Osteocyte (in vitro differentiated cells): ENCODE measurements around the gene GABRB3. TPM values are rescaled to one million over a fixed set of nuclear protein-coding genes. Genes with fewer than 3 reads are reported as not detected.

Experiments used
- DNase-seq: peaks from one replicate; pipeline ENCODE4 v3.0.0; 2021; ENCODE audit warnings: mixed read lengths; ENCODE audit not compliant: unreplicated experiment; ENCODE audit errors: extremely low spot score
- H3K27ac Mint-ChIP-seq: one replicate; pipeline ENCODE4 v1.8.0; 2021; ENCODE audit warnings: mild to moderate bottlenecking, mixed read lengths; ENCODE audit not compliant: unreplicated experiment
- H3K27me3 Mint-ChIP-seq: one replicate; pipeline ENCODE4 v1.8.0; 2021; ENCODE audit warnings: mixed read lengths; ENCODE audit not compliant: unreplicated experiment
- H3K36me3 Mint-ChIP-seq: one replicate; pipeline ENCODE4 v1.8.0; 2021; ENCODE audit warnings: mixed read lengths; ENCODE audit not compliant: unreplicated experiment
- H3K4me1 Mint-ChIP-seq: one replicate; pipeline ENCODE4 v1.8.0; 2021; ENCODE audit warnings: mixed read lengths; ENCODE audit not compliant: unreplicated experiment
- H3K4me3 Mint-ChIP-seq: one replicate; pipeline ENCODE4 v1.8.0; 2021; ENCODE audit warnings: mild to moderate bottlenecking, moderate library complexity, mixed read lengths; ENCODE audit not compliant: unreplicated experiment
- H3K9me3 Mint-ChIP-seq: one replicate; pipeline ENCODE4 v1.8.0; 2021; ENCODE audit warnings: mixed read lengths; ENCODE audit not compliant: unreplicated experiment
- CTCF ChIP-seq: fragments of 200-600 bp; sonication (generic); IDR thresholded peaks from 2 replicates; pipeline ENCODE4 v1.5.0; 2021; ENCODE audit warnings: antibody characterized with exemption, mild to moderate bottlenecking, moderate library complexity
- total RNA-seq: library from RNA; stranded (reverse); gene quantifications from 2 replicates; pipeline ENCODE4 v1.2.1, GENCODE V29; 2021

The GABRB3 gene
- total RNA-seq, 1 donor from 2014 or later, result 7.4 TPM

DNA sequence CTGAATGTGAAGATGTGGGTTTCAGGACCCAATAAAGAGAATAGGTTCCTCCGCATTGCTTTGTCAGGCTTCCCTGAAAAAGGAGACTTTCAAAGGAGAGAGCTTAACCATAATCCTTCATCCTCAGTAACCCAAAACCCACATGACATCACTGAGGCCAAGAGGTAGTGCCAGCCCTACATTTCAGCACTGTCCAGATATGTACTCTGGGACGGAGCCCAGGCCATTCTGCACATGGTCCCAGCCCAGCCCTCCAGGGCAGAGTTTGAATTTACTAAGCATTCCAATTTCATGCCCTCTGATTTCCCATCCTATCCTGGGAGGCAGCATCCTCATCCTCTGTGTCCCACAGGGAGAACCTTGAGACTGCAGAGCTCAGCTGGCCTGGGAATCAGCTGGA, 210.5 kb downstream of the GABRB3 start:
- H3K27ac Mint-ChIP-seq, result no peak overlapping the region
- H3K4me1 Mint-ChIP-seq, result no peaks in the 10 kb centered on the region

DNA sequence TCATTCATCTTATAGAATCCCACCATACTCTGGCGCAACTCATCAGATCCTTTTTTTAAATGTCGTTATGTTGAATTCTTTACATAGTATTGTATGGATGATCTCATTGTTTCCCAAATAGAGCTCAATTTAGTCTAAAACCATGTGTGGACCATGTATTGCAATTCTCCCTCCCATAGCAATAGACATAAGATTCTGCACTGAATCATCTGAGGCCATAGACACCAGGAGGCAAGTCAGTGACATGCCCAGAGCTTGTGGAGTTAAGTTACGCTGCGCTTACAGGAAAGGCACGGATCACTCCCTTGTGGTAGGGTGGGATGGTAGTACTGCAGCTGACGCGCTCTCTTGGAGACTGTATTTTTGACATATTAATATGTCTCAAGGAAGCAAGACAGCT, 211.0 kb downstream of the GABRB3 start:
- H3K4me1 Mint-ChIP-seq, result no peaks in the 10 kb centered on the region
- peaks cover 6% of the 10 kb centered on the region for H3K36me3 Mint-ChIP-seq
- no peak overlapping the region for H3K4me3 Mint-ChIP-seq
- TF ChIP-seq CTCF, result no peak
- no peak for DNase-seq
- H3K27me3 Mint-ChIP-seq, result no peaks in the 10 kb centered on the region
- peaks cover 7% of the 10 kb centered on the region for H3K9me3 Mint-ChIP-seq
- no peak overlapping the region for H3K27ac Mint-ChIP-seq

More for the DNA sequence above, 210.5 kb downstream of the GABRB3 start:
- DNase-seq, result no peak
- TF ChIP-seq CTCF, result no peak
- Mint-ChIP-seq H3K4me3 (no peak overlapping the region), H3K36me3 (peaks cover 9% of the 10 kb centered on the region), H3K27me3 (no peaks in the 10 kb centered on the region), H3K9me3 (peaks cover 2% of the 10 kb centered on the region)

DNA sequence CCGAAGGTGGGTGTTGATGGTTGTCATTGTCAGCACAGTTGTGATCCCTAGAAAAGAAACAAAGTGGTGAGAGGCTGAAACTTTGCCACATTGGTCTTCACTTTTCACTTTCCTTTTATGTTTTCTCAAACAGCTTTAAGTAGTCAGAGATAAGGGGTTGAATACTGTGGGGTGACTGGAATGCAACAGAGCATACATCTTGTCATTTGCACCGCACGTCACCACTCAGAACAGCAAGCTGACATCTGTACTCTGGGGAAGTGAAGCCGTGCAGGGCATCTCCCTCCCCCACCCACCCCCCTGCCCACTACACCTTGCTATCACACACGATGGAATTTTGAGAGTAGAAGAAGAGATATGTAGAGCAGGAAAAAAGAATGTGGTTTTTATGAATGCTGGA, 211.7 kb downstream of the GABRB3 start:
- Mint-ChIP-seq H3K36me3 (peaks cover 5% of the 10 kb centered on the region), H3K4me3 (no peak overlapping the region), H3K27me3 (no peaks in the 10 kb centered on the region), H3K9me3 (peaks cover 10% of the 10 kb centered on the region), H3K27ac (no peak overlapping the region), H3K4me1 (no peaks in the 10 kb centered on the region)
- DNase-seq, result no peak
- no peak for TF ChIP-seq CTCF

DNA sequence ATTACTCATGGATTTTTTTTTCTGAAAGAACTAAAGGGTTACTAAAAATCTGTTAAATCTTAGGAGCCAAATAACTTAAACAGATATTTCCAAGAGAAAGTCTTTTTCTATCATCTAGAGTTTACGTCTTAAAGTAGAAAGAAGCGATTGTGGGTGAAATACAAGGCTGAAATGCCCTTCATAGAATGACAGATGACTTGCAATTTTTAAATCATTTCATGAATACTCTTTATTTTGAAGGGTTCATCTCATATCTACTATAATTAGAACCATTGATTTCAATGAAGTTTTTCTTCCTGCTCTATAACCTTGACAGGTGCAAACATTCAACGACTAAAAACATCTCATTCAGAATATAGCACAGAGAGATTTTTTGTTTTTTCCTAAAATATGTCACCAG, 217.0 kb downstream of the GABRB3 start:
- Mint-ChIP-seq H3K9me3 (peaks cover 15% of the 10 kb centered on the region), H3K27ac (no peak overlapping the region), H3K4me3 (no peak overlapping the region), H3K36me3 (peaks cover 7% of the 10 kb centered on the region), H3K4me1 (no peaks in the 10 kb centered on the region), H3K27me3 (no peaks in the 10 kb centered on the region)
- DNase-seq, result no peak
- no peak for TF ChIP-seq CTCF

DNA sequence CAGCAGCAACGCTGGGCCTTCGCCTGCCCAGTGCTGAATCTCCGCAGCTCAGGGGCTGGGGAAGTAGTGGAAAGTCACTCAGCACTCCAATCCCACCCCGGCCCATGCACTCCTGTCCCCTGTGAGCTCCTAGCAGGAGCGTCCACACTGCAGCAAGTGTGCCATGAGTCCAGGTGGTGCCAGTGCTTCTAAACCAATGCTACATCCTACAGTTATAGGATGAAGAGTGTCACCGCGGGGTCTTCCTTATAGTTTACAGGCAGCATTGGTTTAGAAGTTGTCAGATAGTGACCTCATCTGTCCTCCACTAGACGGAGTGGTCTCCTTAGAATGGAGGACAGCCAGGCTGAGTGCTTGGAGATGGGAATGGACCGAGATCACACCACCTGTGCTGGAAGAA, 221.4 kb downstream of the GABRB3 start:
- DNase-seq, result no peak
- Mint-ChIP-seq H3K27ac (no peak overlapping the region), H3K27me3 (no peaks in the 10 kb centered on the region), H3K36me3 (peaks cover 4% of the 10 kb centered on the region), H3K4me1 (no peaks in the 10 kb centered on the region), H3K4me3 (no peak overlapping the region), H3K9me3 (peaks cover 31% of the 10 kb centered on the region)
- TF ChIP-seq CTCF, result no peak
